Measurements from ENCODE around the gene RIMS1.

GRCh38 chr6:72261554-72261953 is 375.2 kb downstream of the RIMS1 start:
- TF ChIP-seq CTCF (IDR thresholded peaks at IDR 0.05) = no peak
- no peak for TF ChIP-seq POLR2A (IDR thresholded peaks at IDR 0.05)
